Endothelial cell of umbilical vein (primary cell): Measurements from ENCODE around the gene HSD17B2. TPM values are rescaled to one million over a fixed set of nuclear protein-coding genes. Genes with fewer than 3 reads are reported as not detected.

Source experiments
- Bru-seq: library from RNA; stranded (reverse); fragments of 400-500 nt; gene quantifications from one replicate; lab custom pipeline; 2021; lab: Mats Ljungman, UMichigan
- BruChase-seq, 2 experiments: library from RNA; stranded (reverse); fragments of 400-500 nt; gene quantifications; one replicate each; lab custom pipeline; 2021; lab: Mats Ljungman, UMichigan
- BruUV-seq: library from RNA; stranded (reverse); fragments of 400-500 nt; replicated peaks from 2 replicates; lab custom pipeline; 2021; lab: Mats Ljungman, UMichigan
- CTCF ChIA-PET: fragments of 300-600, 350-600 bp; sonication (Branson Sonifier 250); formaldehyde crosslinking; loops from one replicate; lab custom pipeline; 2021; ENCODE audit warnings: antibody characterized with exemption, inconsistent platforms; lab: Charles Lee
- POLR2A ChIA-PET: fragments of 300-600, 350-600 bp; sonication (Branson Sonifier 250); formaldehyde crosslinking; loops from one replicate; lab custom pipeline; 2021; ENCODE audit warnings: antibody characterized with exemption, inconsistent platforms; lab: Charles Lee
- DNase-seq: peaks from one replicate; pipeline ENCODE4 v3.0.0-alpha.2; 2011; ENCODE audit warnings: low read depth, low spot score
- FAIRE-seq: peaks from 2 replicates; lab custom pipeline; 2011; peaks lifted over from hg19 to GRCh38; lab: Jason Lieb, UNC
- H2AFZ ChIP-seq: 2 replicates; pipeline ENCODE4 v1.6.0; 2012; ENCODE audit warnings: low read depth, low read length, control low read depth, inconsistent platforms
- H3K27ac ChIP-seq: 2 replicates; pipeline ENCODE4 v1.5.1; 2011; ENCODE audit warnings: low read depth, mild to moderate bottlenecking, control low read depth, low read length, moderate library complexity; ENCODE audit not compliant: insufficient read depth
- H3K27me3 ChIP-seq, 2 experiments: 2 replicates each; pipeline versions ENCODE4 v1.6.0 to v1.6.1; 2011; ENCODE audit warnings: low read length in 2 of 2, mixed read lengths in 1 of 2; ENCODE audit not compliant: control insufficient read depth in 2 of 2, insufficient read depth in 2 of 2
- H3K36me3 ChIP-seq, 2 experiments: 2 replicates in 1 of 2; 3 replicates in 1 of 2; pipeline ENCODE4 v1.5.1; 2011; ENCODE audit warnings: low read length in 2 of 2, mild to moderate bottlenecking in 1 of 2, moderate library complexity in 1 of 2; ENCODE audit not compliant: control insufficient read depth in 2 of 2, insufficient read depth in 2 of 2; ENCODE audit errors: extremely low read depth in 1 of 2
- H3K4me1 ChIP-seq: 3 replicates; pipeline ENCODE4 v1.5.1; 2011; ENCODE audit warnings: mild to moderate bottlenecking, low read length; ENCODE audit not compliant: control insufficient read depth, insufficient read depth; ENCODE audit errors: extremely low read depth
- H3K4me2 ChIP-seq: 2 replicates; pipeline ENCODE4 v1.6.1; 2011; ENCODE audit warnings: low read length, control low read depth, mixed read lengths; ENCODE audit not compliant: insufficient read depth
- H3K4me3 ChIP-seq, 3 experiments: fragments of 200-600 bp in 1 of 3; sonication (generic), shearing (Covaris generic) in 1 of 3; replicated peaks in 1 of 3; 2 replicates each; pipeline ENCODE4 v1.5.1; 2011 to 2016; ENCODE audit warnings: control low read depth in 3 of 3, low read length in 3 of 3, mild to moderate bottlenecking in 2 of 3, inconsistent platforms in 1 of 3, low read depth in 1 of 3, moderate library complexity in 1 of 3; ENCODE audit not compliant: insufficient read depth in 1 of 3
- H3K79me2 ChIP-seq: 2 replicates; pipeline ENCODE4 v1.6.0; 2012; ENCODE audit warnings: low read length, inconsistent platforms; ENCODE audit not compliant: control insufficient read depth, insufficient read depth
- H3K9ac ChIP-seq: replicated peaks from 2 replicates; pipeline ENCODE3; 2011; ENCODE audit warnings: low read length, control low read depth; ENCODE audit not compliant: insufficient read depth; ENCODE audit errors: extremely low read depth
- H3K9me1 ChIP-seq: replicated peaks from 3 replicates; pipeline ENCODE4 v1.6.0; 2011; ENCODE audit warnings: mild to moderate bottlenecking, low read length; ENCODE audit not compliant: control insufficient read depth, insufficient read depth; ENCODE audit errors: extremely low read depth
- H3K9me3 ChIP-seq: replicated peaks from 2 replicates; pipeline ENCODE4 v1.5.1; 2012; ENCODE audit warnings: low read length, inconsistent platforms; ENCODE audit not compliant: control insufficient read depth, insufficient read depth
- H4K20me1 ChIP-seq: replicated peaks from 2 replicates; pipeline ENCODE3; 2011; ENCODE audit warnings: mild to moderate bottlenecking, low read length; ENCODE audit not compliant: control insufficient read depth, insufficient read depth; ENCODE audit errors: extremely low read depth
- EZH2 ChIP-seq: IDR thresholded peaks from 2 replicates; pipeline ENCODE4 v1.6.1; 2012; ENCODE audit warnings: borderline replicate concordance, low read depth, mild to moderate bottlenecking, moderate library complexity, low read length, inconsistent platforms; ENCODE audit not compliant: severe bottlenecking
- FOS ChIP-seq: IDR thresholded peaks from 2 replicates; pipeline ENCODE4 v1.6.1; 2011; ENCODE audit warnings: mild to moderate bottlenecking, low read length, moderate library complexity, borderline replicate concordance; ENCODE audit not compliant: insufficient read depth
- GATA2 ChIP-seq: IDR thresholded peaks from 2 replicates; pipeline ENCODE4 v1.7.0; 2011; ENCODE audit warnings: low read depth, mild to moderate bottlenecking, moderate library complexity, mixed read lengths, low read length; ENCODE audit not compliant: insufficient read length, insufficient read depth
- JUN ChIP-seq: IDR thresholded peaks from 2 replicates; pipeline ENCODE4 v1.6.1; 2011; ENCODE audit warnings: borderline replicate concordance, low read depth; ENCODE audit not compliant: insufficient read length, insufficient read depth
- MYC ChIP-seq: IDR thresholded peaks from one replicate; pipeline ENCODE4 v1.6.1; 2011; ENCODE audit warnings: mild to moderate bottlenecking, low read depth, low read length
- POLR2A ChIP-seq: IDR thresholded peaks from 2 replicates; pipeline ENCODE4 v1.6.1; 2012; ENCODE audit warnings: low read depth, mild to moderate bottlenecking, control low read depth, low read length
- POLR2AphosphoS5 ChIP-seq: IDR thresholded peaks from 2 replicates; pipeline ENCODE4 v1.6.1; 2012; ENCODE audit warnings: low read depth, mild to moderate bottlenecking, control low read depth, low read length, moderate library complexity; ENCODE audit not compliant: insufficient read depth
- dilution Hi-C: fragments of 300-500 bp; cut with MboI; formaldehyde crosslinking; loops from one replicate; pipeline ENCODE4 v1.15.0; 2019; ENCODE audit warnings: low sequenced_read_pairs; ENCODE audit not compliant: extremely low pct_ligation_motif_present
- intact Hi-C: fragments of 100-400 bp; cut with micrococcal nuclease; formaldehyde crosslinking; loops from one replicate; pipeline ENCODE4 v1.10.0; 2022
- long read RNA-seq: library from polyadenylated mRNA; stranded (forward); transcript quantifications from one replicate; pipeline ENCODE4 v2.0.0, GENCODE V29; 2021
- polyA minus RNA-seq, 3 experiments: library from RNA; depleted of rRNA, polyadenylated mRNA; stranded (reverse); fragments of >200 nt; gene quantifications; 1 replicate in 1 of 3; 2 replicates in 2 of 3; pipeline ENCODE4 v1.2.3, GENCODE V29; 2011
- polyA plus RNA-seq, 4 experiments: library from polyadenylated mRNA; depleted of rRNA in 3 of 4; stranded (reverse) in 3 of 4; unstranded in 1 of 4; fragments of >200 nt; gene quantifications; 2 replicates each; pipeline versions ENCODE4 v1.2.1 to v1.2.3, GENCODE V29; 2011 to 2012; ENCODE audit warnings: missing spikeins in 1 of 4
- total RNA-seq: library from RNA; stranded (reverse); gene quantifications from 2 replicates; pipeline ENCODE4 v1.2.3, GENCODE V29; 2021
- TF ChIP-seq, protein P1 (sequence below): IDR thresholded peaks from 2 replicates; pipeline ENCODE4 v1.6.1; 2011; ENCODE audit not compliant: insufficient read depth, insufficient read length
- TF ChIP-seq, protein P2 (sequence below), 2 donors: IDR thresholded peaks; 1 replicate in 1 of 2; 2 replicates in 1 of 2; pipeline ENCODE4 v1.5.1; 2011; ENCODE audit warnings: low read length in 2 of 2, mild to moderate bottlenecking in 2 of 2, moderate library complexity in 2 of 2, control low read depth in 1 of 2, inconsistent platforms in 1 of 2, low read depth in 1 of 2; ENCODE audit not compliant: insufficient read depth in 1 of 2; ENCODE audit errors: extremely low read depth in 1 of 2

Gene HSD17B2, protein sequence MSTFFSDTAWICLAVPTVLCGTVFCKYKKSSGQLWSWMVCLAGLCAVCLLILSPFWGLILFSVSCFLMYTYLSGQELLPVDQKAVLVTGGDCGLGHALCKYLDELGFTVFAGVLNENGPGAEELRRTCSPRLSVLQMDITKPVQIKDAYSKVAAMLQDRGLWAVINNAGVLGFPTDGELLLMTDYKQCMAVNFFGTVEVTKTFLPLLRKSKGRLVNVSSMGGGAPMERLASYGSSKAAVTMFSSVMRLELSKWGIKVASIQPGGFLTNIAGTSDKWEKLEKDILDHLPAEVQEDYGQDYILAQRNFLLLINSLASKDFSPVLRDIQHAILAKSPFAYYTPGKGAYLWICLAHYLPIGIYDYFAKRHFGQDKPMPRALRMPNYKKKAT
- total RNA-seq (2.8 and 4.5 TPM in 2 replicates), polyA plus RNA-seq (0.43 and 1.2 TPM in 2 replicates), polyA minus RNA-seq (1.4 TPM in 2 replicates), Bru-seq, nascent RNA (percentile 44 among the genes with signal in this experiment), BruChase-seq, experiment 1, labeled RNA remaining after a 6-hour chase (percentile 21 among the genes with signal in this experiment), BruChase-seq, experiment 2, labeled RNA remaining after a 2-hour chase (percentile 24 among the genes with signal in this experiment)
- polyA plus RNA-seq (2011; cell fraction: cytosol; rRNA removed): 0.56 and 0.74 TPM in 2 replicates
- polyA plus RNA-seq (2011; cell fraction: nucleus; rRNA removed): 0.49 and 0.82 TPM in 2 replicates
- 2.4 and 2.7 TPM in 2 replicates for polyA plus RNA-seq (2012)
- not detected for polyA minus RNA-seq (2011; cell fraction: cytosol; rRNA and poly(A)+ RNA removed)
- polyA minus RNA-seq (2011; cell fraction: nucleus; rRNA and poly(A)+ RNA removed): 0.58 and 1.1 TPM in 2 replicates
- long read RNA-seq, partial matches to known transcripts: 0 of 3 reads
- long read RNA-seq, other reads (novel, unspliced or antisense): 0 of 3 reads

DNA sequence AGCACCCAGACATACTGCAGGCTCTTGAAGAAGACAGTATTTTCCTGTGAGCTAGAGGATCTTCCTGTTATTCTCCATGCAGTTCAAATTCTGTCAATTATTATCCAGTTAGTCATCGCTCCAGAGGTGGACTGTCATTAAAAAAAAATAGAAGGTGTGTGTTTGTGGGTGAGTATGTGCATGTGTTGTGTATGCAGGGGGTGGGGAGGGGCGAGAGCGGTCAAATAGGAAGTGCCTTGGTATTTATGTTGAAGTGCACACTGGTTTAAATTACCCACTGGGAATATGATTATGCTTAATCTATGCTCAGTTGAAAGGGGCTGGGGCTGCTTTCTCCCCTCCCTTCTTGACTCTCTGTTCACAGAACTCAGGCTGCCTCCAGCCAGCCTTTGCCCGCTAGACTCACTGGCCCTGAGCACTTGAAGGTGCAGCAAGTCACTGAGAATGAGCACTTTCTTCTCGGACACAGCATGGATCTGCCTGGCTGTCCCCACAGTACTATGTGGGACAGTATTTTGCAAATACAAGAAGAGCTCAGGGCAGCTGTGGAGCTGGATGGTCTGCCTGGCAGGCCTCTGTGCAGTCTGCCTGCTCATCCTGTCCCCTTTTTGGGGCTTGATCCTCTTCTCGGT is at the start of gene HSD17B2:
Gene HSD17B2 (plus strand): TSS at position 273 of the 632 bp plus-strand sequence. CDS start 172 bp downstream, at position 445.
- H3K4me1 ChIP-seq: peaks cover 34% of the 10 kb centered on the region
- intact Hi-C loops: no loop called here
- BruUV-seq: TSS peak; percentile 79
- no peaks in the 10 kb centered on the region for H3K9me1 ChIP-seq
- FAIRE-seq: peak; percentile 18
- peaks cover 0 to 6% of the 10 kb centered on the region in 2 experiments for H3K27me3 ChIP-seq
- no peaks in the 10 kb centered on the region for H3K36me3 ChIP-seq
- no peak within 1 kb of the TSS for H2AFZ ChIP-seq
- H4K20me1 ChIP-seq: no peaks in the 10 kb centered on the region
- no peak for TF ChIP-seq POLR2A
- peak; percentile 40 for TF ChIP-seq FOS
- CTCF ChIA-PET: interaction anchor here (1.7 to 4.2 kb wide), 2 partner anchors 26 to 195 kb away, joined by 10 to 16 read pairs; no protein-coding TSS in a partner anchor
- H3K9me3 ChIP-seq: no peaks in the 10 kb centered on the region
- POLR2A ChIA-PET: no interaction called here
- no peak within 1 kb of the TSS for H3K27ac ChIP-seq
- peak; percentile 16 for DNase-seq
- no peak within 1 kb of the TSS for H3K9ac ChIP-seq
- peak within 1 kb of the TSS; percentile 12 for H3K4me2 ChIP-seq
- dilution Hi-C loops: no loop called here
- no peak within 1 kb of the TSS for H3K4me3 ChIP-seq
- no peaks in the 10 kb centered on the region for H3K79me2 ChIP-seq

- intact Hi-C loops: no loop called here
- H3K79me2 ChIP-seq: no peaks in the 10 kb centered on the region
- CTCF ChIA-PET: interaction anchor here (1.9 kb wide), 1 partner anchor 10 kb away, joined by 10 read pairs; no protein-coding TSS in a partner anchor
- POLR2A ChIA-PET: no interaction called here
- dilution Hi-C loops: no loop called here
- FAIRE-seq (no peak), DNase-seq (no peak)
- H3K9me1 ChIP-seq: no peaks in the 10 kb centered on the region
- H3K9ac ChIP-seq: no peak overlapping the region
- H3K9me3 ChIP-seq: no peaks in the 10 kb centered on the region
- H2AFZ ChIP-seq: no peak overlapping the region
- no peaks in the 10 kb centered on the region for H4K20me1 ChIP-seq
- no peak overlapping the region for H3K4me2 ChIP-seq
- H3K27me3 ChIP-seq: peaks cover 5 to 15% of the 10 kb centered on the region in 2 experiments
- H3K27ac ChIP-seq: no peak overlapping the region
- no peak overlapping the region for H3K4me3 ChIP-seq
- TF ChIP-seq MYC: no peak
- no peak for TF ChIP-seq GATA2
- TF ChIP-seq, protein P1, sequence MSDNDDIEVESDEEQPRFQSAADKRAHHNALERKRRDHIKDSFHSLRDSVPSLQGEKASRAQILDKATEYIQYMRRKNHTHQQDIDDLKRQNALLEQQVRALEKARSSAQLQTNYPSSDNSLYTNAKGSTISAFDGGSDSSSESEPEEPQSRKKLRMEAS: no peak
- no peak for TF ChIP-seq EZH2
- TF ChIP-seq, protein P2, sequence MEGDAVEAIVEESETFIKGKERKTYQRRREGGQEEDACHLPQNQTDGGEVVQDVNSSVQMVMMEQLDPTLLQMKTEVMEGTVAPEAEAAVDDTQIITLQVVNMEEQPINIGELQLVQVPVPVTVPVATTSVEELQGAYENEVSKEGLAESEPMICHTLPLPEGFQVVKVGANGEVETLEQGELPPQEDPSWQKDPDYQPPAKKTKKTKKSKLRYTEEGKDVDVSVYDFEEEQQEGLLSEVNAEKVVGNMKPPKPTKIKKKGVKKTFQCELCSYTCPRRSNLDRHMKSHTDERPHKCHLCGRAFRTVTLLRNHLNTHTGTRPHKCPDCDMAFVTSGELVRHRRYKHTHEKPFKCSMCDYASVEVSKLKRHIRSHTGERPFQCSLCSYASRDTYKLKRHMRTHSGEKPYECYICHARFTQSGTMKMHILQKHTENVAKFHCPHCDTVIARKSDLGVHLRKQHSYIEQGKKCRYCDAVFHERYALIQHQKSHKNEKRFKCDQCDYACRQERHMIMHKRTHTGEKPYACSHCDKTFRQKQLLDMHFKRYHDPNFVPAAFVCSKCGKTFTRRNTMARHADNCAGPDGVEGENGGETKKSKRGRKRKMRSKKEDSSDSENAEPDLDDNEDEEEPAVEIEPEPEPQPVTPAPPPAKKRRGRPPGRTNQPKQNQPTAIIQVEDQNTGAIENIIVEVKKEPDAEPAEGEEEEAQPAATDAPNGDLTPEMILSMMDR (IDR thresholded peaks at IDR 0.05; ENCODE audit: extremely low read depth in 1 of 2, insufficient read depth in 1 of 2, low read depth in 1 of 2, low read length in 2 of 2): no peak
- TF ChIP-seq POLR2AphosphoS5: no peak
- TF ChIP-seq FOS: no peak
- no peak for TF ChIP-seq POLR2A
- TF ChIP-seq JUN: no peak
- no TSS peak for BruUV-seq
- H3K4me1 ChIP-seq: no peaks in the 10 kb centered on the region
- H3K36me3 ChIP-seq: no peaks in the 10 kb centered on the region
Observed at GRCh38 chr16:81987121-81987520, 47.9 kb upstream of the HSD17B2 start.
